ENCODE results near the gene HOXB5. TPM values are rescaled to one million over a fixed set of nuclear protein-coding genes. Genes with fewer than 3 reads are reported as not detected.

Gene HOXB5
- total RNA-seq, 1 experiment from 2014 or later, result 5.9 TPM

DNA sequence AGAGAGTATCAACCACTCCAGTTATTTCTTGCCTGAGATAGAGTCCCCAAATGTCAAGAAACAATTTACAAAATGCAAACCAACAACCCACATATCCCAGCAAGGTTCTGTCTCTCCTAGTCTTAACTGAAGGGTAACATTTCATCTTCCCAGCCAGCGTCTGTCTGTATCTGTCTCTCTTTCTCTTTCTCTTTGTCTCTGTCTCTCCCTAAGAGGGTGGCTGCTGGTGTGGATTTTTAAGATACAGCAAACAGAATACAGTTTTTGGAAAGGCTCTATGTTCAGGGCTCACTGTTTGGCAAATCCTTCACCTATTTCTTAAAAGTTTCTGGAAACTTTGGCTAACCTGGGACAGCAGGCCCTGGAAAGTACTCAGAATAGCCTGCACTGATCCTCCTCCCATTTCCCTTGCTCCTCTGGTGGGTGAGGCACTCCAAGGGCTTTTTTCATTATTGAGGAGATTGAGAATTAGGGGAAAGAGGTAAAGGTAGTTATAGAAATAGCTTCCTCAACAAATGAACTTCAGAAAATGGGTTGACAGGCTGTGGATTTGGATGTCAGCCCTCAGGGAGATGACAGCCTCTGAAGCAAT lies 21.7 kb downstream of the HOXB5 start:
- Histone ChIP-seq H3K36me3 (ENCODE audit: insufficient read depth, low read length, poor library complexity, severe bottlenecking) (no peaks in the 10 kb centered on the region), H3K27ac (ENCODE audit: low read depth, low read length, poor library complexity, severe bottlenecking) (peak overlapping the region; percentile 20), H3K27me3 (replicated peaks; ENCODE audit: insufficient read depth, low read depth, low read length, poor library complexity) (no peaks in the 10 kb centered on the region), H3K4me3 (ENCODE audit: low read depth, low read length, poor library complexity, severe bottlenecking) (no peak overlapping the region), H3K9me3 (ENCODE audit: low read depth, low read length, poor library complexity, severe bottlenecking) (no peaks in the 10 kb centered on the region), H3K4me1 (ENCODE audit: insufficient read depth, low read length, poor library complexity, severe bottlenecking) (peaks cover 64% of the 10 kb centered on the region)
- DNase-seq (ENCODE audit: low spot score), result no peak
- intact Hi-C loops (cut with micrococcal nuclease; ENCODE audit: unreplicated experiment), result no loop called here
- TF ChIP-seq EZH2 (IDR thresholded peaks at IDR 0.05; ENCODE audit: borderline replicate concordance, low read depth, low read length, poor library complexity, severe bottlenecking), result no peak
- TF ChIP-seq, protein P1, sequence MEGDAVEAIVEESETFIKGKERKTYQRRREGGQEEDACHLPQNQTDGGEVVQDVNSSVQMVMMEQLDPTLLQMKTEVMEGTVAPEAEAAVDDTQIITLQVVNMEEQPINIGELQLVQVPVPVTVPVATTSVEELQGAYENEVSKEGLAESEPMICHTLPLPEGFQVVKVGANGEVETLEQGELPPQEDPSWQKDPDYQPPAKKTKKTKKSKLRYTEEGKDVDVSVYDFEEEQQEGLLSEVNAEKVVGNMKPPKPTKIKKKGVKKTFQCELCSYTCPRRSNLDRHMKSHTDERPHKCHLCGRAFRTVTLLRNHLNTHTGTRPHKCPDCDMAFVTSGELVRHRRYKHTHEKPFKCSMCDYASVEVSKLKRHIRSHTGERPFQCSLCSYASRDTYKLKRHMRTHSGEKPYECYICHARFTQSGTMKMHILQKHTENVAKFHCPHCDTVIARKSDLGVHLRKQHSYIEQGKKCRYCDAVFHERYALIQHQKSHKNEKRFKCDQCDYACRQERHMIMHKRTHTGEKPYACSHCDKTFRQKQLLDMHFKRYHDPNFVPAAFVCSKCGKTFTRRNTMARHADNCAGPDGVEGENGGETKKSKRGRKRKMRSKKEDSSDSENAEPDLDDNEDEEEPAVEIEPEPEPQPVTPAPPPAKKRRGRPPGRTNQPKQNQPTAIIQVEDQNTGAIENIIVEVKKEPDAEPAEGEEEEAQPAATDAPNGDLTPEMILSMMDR (conservative IDR thresholded peaks at IDR 0.05; ENCODE audit: low read depth, low read length), result no peak
- ChIA-PET POLR2A (ENCODE audit: low non-redundant PET) (interaction anchor here (0.7 kb wide), 1 partner anchor 14 kb away, joined by 3 read pairs; no protein-coding TSS in a partner anchor), CTCF (no interaction called here)
- no TSS peak for BruUV-seq (replicated peaks)

DNA sequence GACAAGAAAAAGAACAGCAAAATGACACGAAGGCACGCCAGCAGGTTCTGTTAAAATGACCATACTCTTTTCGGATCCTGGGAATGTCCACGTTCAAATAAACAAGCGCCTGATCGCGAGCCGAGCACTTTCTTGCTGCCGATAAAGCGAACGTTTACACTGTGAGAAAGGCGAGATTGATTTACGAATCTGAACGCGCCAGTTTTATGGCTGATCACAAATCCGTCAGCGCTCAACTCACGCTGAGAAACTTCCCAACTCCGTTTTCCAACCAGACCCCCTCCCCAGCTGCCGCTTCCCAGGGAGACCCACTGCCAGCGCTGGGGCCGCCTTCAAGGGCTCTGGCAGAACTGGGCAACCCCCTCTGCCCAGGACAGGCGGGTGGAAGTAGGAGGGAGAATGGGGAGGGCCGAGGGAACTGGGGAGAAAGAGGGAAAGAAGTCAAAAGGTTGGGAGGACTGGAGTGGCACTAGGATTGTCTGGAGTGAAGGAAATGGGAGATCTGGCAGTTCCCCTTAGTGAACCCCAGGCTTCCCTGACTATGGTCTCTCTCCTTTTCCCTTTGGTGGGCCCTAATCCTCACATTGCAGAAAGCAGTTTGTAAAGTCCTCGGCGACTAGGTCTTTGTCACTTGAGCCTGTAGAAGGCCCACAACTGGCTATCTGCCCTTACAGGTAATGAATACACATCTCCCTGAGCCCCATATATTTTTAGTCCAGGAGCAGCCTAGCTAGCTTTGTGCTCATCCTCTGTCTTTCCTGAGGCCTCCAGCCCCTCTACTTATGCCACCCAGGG lies 22.4 kb downstream of the HOXB5 start:
- peaks cover 67% of the 10 kb centered on the region for H3K4me1 ChIP-seq (ENCODE audit: insufficient read depth, low read length, poor library complexity, severe bottlenecking)
- ChIA-PET CTCF (no interaction called here), POLR2A (ENCODE audit: low non-redundant PET) (interaction anchor here (0.6 to 0.7 kb wide), 2 partner anchors 13 to 14 kb away, joined by 3 to 4 read pairs; no protein-coding TSS in a partner anchor)
- DNase-seq (ENCODE audit: low spot score), result no peak
- TF ChIP-seq EZH2 (IDR thresholded peaks at IDR 0.05; ENCODE audit: borderline replicate concordance, low read depth, low read length, poor library complexity, severe bottlenecking), result no peak
- TF ChIP-seq, protein P1 (conservative IDR thresholded peaks at IDR 0.05; ENCODE audit: low read depth, low read length), result no peak
- H3K4me3 ChIP-seq (ENCODE audit: low read depth, low read length, poor library complexity, severe bottlenecking), result no peak overlapping the region
- intact Hi-C loops (cut with micrococcal nuclease; ENCODE audit: unreplicated experiment), result no loop called here
- no peak overlapping the region for H3K27ac ChIP-seq (ENCODE audit: low read depth, low read length, poor library complexity, severe bottlenecking)
- no TSS peak for BruUV-seq (replicated peaks)
- no peaks in the 10 kb centered on the region for H3K9me3 ChIP-seq (ENCODE audit: low read depth, low read length, poor library complexity, severe bottlenecking)
- H3K27me3 ChIP-seq (replicated peaks; ENCODE audit: insufficient read depth, low read depth, low read length, poor library complexity), result no peaks in the 10 kb centered on the region
- no peaks in the 10 kb centered on the region for H3K36me3 ChIP-seq (ENCODE audit: insufficient read depth, low read length, poor library complexity, severe bottlenecking)

DNA sequence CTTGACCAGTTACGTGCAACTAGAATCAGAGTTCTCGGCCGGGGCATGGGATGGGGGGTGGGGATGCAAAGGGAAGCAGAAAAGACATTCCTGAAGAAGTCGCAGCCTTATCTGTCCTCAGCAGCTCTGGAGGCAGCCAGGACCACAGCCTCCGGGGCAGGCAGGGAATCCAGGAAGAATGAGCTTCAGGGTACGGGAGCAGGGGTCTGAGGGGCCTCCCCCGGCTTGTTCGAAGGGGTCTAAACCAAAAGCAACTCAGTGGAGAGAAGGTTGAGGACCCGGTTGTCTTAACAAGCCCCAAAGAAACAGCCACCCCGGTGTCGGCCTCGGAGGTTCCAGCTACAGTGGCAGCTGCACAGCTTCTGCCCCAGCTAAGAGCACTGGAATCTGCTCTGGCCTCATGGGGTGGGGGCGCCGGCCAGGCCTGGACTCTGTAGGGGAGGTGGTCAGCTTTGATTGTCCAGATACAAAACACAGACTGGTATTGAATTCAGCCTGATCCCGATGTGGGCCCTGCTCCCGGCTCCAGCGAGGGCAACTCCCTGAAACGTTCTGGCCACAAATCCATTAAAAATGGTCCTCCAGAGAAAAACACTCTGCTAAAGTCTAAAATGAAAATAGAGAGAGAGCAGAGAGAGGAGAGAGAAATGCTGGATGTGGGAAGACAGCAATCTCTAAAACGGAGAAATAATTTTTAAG lies 23.1 kb downstream of the HOXB5 start:
- BruUV-seq (replicated peaks), result no TSS peak
- no peaks in the 10 kb centered on the region for H3K9me3 ChIP-seq (ENCODE audit: low read depth, low read length, poor library complexity, severe bottlenecking)
- ChIA-PET CTCF (interaction anchor here (0.6 kb wide), 1 partner anchor 8 kb away, joined by 3 read pairs; no protein-coding TSS in a partner anchor), POLR2A (ENCODE audit: low non-redundant PET) (interaction anchor here (0.6 kb wide), 1 partner anchor 13 kb away, joined by 4 read pairs; no protein-coding TSS in a partner anchor)
- no peaks in the 10 kb centered on the region for H3K27me3 ChIP-seq (replicated peaks; ENCODE audit: insufficient read depth, low read depth, low read length, poor library complexity)
- no peak overlapping the region for H3K27ac ChIP-seq (ENCODE audit: low read depth, low read length, poor library complexity, severe bottlenecking)
- peaks cover 66% of the 10 kb centered on the region for H3K4me1 ChIP-seq (ENCODE audit: insufficient read depth, low read length, poor library complexity, severe bottlenecking)
- no peaks in the 10 kb centered on the region for H3K36me3 ChIP-seq (ENCODE audit: insufficient read depth, low read length, poor library complexity, severe bottlenecking)
- TF ChIP-seq, protein P1 (conservative IDR thresholded peaks at IDR 0.05; ENCODE audit: low read depth, low read length), result no peak
- TF ChIP-seq EZH2 (IDR thresholded peaks at IDR 0.05; ENCODE audit: borderline replicate concordance, low read depth, low read length, poor library complexity, severe bottlenecking), result no peak
- H3K4me3 ChIP-seq (ENCODE audit: low read depth, low read length, poor library complexity, severe bottlenecking), result no peak overlapping the region
- intact Hi-C loops (cut with micrococcal nuclease; ENCODE audit: unreplicated experiment), result no loop called here
- DNase-seq (ENCODE audit: low spot score), result no peak
